Measurements from ENCODE around the gene PLPP4. TPM values are rescaled to one million over a fixed set of nuclear protein-coding genes. Genes with fewer than 3 reads are reported as not detected.

The PLPP4 gene
- total RNA-seq, 1 experiment from 2014 or later, result not detected

DNA sequence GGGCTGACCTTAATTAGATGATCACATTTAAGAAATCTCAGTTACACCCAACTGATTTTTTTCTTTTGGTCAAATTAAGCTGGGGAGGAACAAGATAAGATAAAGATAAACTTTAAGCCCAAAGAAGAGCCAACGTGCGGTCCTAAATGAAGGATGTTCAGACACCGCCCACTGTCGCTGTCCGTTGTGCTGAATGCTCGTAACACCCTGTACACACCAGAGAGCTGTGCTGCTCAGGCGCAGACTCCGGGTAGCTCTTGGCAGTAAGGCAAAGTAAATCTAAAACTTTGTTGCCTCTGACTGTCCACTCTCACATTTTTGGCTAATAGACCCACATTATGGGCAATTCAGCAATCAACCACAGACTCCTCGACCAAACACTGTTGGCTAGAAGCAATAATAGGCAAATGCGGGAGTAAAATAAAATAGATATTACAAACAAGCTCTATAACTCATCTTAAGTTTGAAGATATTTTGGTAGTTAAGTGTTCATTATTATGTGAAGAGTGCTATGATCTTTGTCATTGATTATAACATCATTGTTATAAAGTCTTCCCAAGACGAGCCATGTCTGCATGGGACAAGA is 57.1 kb downstream of the PLPP4 start:
- no peaks in the 10 kb centered on the region for H3K79me2 ChIP-seq (ENCODE audit: insufficient read depth, low read length)

More for the DNA sequence above, 57.1 kb downstream of the PLPP4 start:
- no peaks in the 10 kb centered on the region for H3K36me3 Mint-ChIP-seq (ENCODE audit: insufficient read depth in 1 of 3, low read depth in 3 of 3)
- H4K91ac ChIP-seq (ENCODE audit: insufficient read length, low read depth, low read length), result no peak overlapping the region
- H3K79me1 ChIP-seq (ENCODE audit: insufficient read depth, low read depth, low read length, poor library complexity, severe bottlenecking), result no peaks in the 10 kb centered on the region
- H3K9me3 Mint-ChIP-seq, result no peaks in the 10 kb centered on the region
- H3K4me3 Mint-ChIP-seq, result no peak overlapping the region
- H2BK15ac ChIP-seq (ENCODE audit: low read depth, low read length), result no peak overlapping the region
- no peak overlapping the region for H3K4me2 ChIP-seq (ENCODE audit: insufficient read depth, insufficient read length, low read length)
- H3K27ac Mint-ChIP-seq, result no peak overlapping the region
- no peak overlapping the region for H2BK12ac ChIP-seq (ENCODE audit: insufficient read length, low read depth, low read length)
- H2BK120ac ChIP-seq (ENCODE audit: low read depth, low read length, poor library complexity, severe bottlenecking), result no peak overlapping the region
- no peak overlapping the region for H3K4ac ChIP-seq (ENCODE audit: low read depth, low read length)
- H3K27ac ChIP-seq (ENCODE audit: insufficient read length, low read depth, low read length), result no peak overlapping the region
- TF ChIP-seq, protein P1, sequence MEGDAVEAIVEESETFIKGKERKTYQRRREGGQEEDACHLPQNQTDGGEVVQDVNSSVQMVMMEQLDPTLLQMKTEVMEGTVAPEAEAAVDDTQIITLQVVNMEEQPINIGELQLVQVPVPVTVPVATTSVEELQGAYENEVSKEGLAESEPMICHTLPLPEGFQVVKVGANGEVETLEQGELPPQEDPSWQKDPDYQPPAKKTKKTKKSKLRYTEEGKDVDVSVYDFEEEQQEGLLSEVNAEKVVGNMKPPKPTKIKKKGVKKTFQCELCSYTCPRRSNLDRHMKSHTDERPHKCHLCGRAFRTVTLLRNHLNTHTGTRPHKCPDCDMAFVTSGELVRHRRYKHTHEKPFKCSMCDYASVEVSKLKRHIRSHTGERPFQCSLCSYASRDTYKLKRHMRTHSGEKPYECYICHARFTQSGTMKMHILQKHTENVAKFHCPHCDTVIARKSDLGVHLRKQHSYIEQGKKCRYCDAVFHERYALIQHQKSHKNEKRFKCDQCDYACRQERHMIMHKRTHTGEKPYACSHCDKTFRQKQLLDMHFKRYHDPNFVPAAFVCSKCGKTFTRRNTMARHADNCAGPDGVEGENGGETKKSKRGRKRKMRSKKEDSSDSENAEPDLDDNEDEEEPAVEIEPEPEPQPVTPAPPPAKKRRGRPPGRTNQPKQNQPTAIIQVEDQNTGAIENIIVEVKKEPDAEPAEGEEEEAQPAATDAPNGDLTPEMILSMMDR (conservative IDR thresholded peaks at IDR 0.05), result no peak
- DNase-seq, result peak; percentile 67
- H4K20me1 ChIP-seq (ENCODE audit: control insufficient read depth, insufficient read depth, insufficient read length), result no peaks in the 10 kb centered on the region
- H3K14ac ChIP-seq (ENCODE audit: insufficient read depth, low read length), result no peak overlapping the region
- WGBS (ENCODE audit: extremely low coverage, insufficient read length, low lambda C conversion rate), result no CpG with 5 or more reads among the region's 11 CpGs
- H3K4me1 Mint-ChIP-seq, result no peaks in the 10 kb centered on the region; a peak in 1 of 4 replicates
- H3K27me3 ChIP-seq (ENCODE audit: insufficient read depth, low read length), result no peaks in the 10 kb centered on the region
- no peak overlapping the region for H3K56ac ChIP-seq (ENCODE audit: insufficient read length, low read depth, low read length)
- no peak overlapping the region for H3K18ac ChIP-seq (ENCODE audit: insufficient read length, low read depth, low read length)
- no peak overlapping the region for H2BK20ac ChIP-seq (ENCODE audit: low read depth, low read length, poor library complexity, severe bottlenecking)
- H3K23me2 ChIP-seq (ENCODE audit: insufficient read length, low read depth, low read length, poor library complexity, severe bottlenecking), result no peaks in the 10 kb centered on the region
- H3K4me1 ChIP-seq (ENCODE audit: insufficient read depth, low read length), result no peaks in the 10 kb centered on the region
- H2BK5ac ChIP-seq (ENCODE audit: insufficient read length, low read length), result no peak overlapping the region
- no peak overlapping the region for H3K9ac ChIP-seq (ENCODE audit: extremely low read depth, insufficient read length, low read length)
- H3K23ac ChIP-seq (ENCODE audit: insufficient read length, low read depth, low read length), result no peak overlapping the region
- H4K5ac ChIP-seq (ENCODE audit: insufficient read length, low read depth, low read length), result no peak overlapping the region
- no peak overlapping the region for H4K8ac ChIP-seq (replicated peaks; ENCODE audit: insufficient read length, low read depth, low read length)
- H3K9me3 ChIP-seq (ENCODE audit: control insufficient read depth, low read depth, low read length), result no peaks in the 10 kb centered on the region
- H3K27me3 Mint-ChIP-seq (ENCODE audit: low read depth), result peaks cover 34% of the 10 kb centered on the region
- H2AK5ac ChIP-seq (ENCODE audit: insufficient read length, low read length), result no peak overlapping the region
- no peak overlapping the region for H2AFZ ChIP-seq (ENCODE audit: low read length)
- no peak overlapping the region for H3T11ph ChIP-seq (ENCODE audit: low read length)

Measured in H9 (cell line).